HG02623 (cell line): ENCODE data around the gene TIAM2.

Experiments used
- ATAC-seq: cut with Tn5 transposase; IDR thresholded peaks from one replicate; pipeline ENCODE4 v1.9.1; 2021; ENCODE audit warnings: moderate library complexity; ENCODE audit not compliant: unreplicated experiment

The TIAM2 gene

GRCh38 chr6:155055729-155056128, 60.6 kb downstream of the TIAM2 start:
- no peak for ATAC-seq

DNA sequence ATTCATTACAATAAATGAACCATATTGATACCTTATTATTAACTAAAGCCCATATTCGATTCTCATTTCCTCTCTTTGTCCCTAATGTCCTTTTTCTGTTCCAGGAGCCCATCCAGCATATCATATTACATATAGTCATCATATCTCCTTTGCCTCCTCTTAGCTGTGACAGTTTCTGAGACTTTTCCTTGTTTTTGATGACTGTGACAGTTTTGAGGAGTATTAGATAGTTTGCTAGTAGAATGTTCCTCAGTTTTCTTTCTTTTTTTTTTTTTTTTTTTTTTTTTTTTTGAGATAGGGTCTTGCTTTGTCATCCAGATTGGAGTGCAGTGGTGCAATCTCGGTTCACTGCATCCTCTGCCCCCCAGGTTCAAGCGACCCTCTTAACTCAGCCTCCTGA, 61.6 kb downstream of the TIAM2 start:
- no peak for ATAC-seq

GRCh38 chr6:155061381-155061780, 66.3 kb downstream of the TIAM2 start:
- no peak for ATAC-seq

DNA sequence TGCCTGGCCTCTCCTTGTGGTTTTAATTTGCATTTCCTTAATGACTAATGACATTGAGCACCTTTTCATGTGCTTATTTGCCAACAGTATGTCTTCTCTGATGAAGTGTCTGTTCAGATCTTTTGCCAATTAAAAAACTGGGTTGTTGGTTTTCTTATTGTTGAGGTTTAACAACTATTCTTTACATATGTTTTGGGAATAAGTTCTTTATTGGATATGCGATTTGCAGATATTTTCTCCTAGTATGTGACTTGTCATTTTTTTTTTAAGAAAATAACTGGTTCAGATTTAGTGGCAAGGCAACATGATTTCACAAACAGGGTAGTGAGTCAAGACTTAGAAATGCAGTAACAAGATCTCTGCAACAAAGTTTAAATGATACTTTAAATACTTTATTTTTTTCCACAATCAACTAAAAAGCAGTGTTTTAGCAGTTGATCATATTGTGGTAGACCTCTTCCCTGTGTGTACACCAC, 67.8 kb downstream of the TIAM2 start:
- no peak for ATAC-seq

- ATAC-seq: no peak
These were observed 69.2 kb downstream of the TIAM2 start for GRCh38 chr6:155064303-155064702.

GRCh38 chr6:155066361-155066760, 71.2 kb downstream of the TIAM2 start:
- no peak for ATAC-seq

GRCh38 chr6:155066921-155067680, 72.0 kb downstream of the TIAM2 start:
- no peak for ATAC-seq

GRCh38 chr6:155067956-155068615, 73.0 kb downstream of the TIAM2 start:
- ATAC-seq: no peak

DNA sequence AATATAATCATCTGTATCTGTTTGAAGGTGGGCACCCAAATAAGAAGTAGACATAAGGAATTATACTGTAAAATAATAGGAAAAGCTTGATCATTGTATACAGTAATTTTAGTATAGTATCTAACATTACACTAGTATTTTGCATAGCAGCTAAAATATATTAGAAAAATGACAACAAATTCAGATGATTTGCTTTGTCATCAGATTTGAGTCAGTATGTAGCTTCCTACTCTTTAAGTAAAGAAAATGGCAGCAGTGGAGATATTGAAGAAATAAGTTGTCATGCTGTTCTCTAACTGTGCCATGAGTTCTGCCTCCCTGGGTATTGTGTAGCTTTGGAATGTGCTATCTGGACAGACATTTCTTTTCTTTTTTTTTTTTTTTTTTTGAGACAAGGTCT, 74.4 kb downstream of the TIAM2 start:
- no peak for ATAC-seq

GRCh38 chr6:155075930-155076695, 81.0 kb downstream of the TIAM2 start:
- ATAC-seq: no peak

DNA sequence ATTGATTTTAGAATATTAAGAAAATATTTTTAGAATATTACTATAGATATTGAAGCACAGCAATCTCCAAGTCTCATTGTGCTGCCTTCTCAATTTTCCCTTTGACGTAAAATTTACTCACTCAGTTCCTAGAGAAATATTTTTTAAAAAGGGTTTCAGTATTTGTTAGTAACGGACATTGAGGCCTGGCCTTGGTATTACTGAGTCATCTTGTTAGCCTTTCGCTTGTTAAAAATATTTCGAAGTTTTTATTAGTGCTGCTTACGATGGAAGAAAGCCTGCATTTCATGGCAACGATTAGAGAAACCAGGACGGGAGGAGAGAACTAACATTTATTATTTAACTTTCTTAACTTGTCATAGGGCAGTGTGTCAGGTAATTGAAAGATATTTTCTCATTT, 82.2 kb downstream of the TIAM2 start:
- ATAC-seq: no peak

DNA sequence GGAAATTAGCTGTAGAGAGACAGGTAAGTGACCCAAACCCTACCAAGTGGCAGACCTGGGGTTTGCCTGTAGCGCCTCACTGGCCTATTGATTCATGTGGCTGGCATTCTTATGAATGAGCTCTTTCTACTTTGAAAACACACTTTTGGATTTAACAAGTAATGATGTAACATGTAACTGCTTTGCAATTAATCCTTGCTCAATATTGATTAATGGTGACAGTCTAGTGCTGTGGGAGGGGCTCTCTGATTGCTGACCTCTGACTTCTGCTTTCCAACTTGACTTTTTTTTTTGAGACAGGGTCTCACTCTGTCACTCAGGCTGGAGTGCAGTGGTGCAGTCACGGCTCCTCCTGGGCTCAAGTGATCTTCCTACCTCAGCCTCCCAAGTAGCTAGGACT, 82.7 kb downstream of the TIAM2 start:
- no peak for ATAC-seq

DNA sequence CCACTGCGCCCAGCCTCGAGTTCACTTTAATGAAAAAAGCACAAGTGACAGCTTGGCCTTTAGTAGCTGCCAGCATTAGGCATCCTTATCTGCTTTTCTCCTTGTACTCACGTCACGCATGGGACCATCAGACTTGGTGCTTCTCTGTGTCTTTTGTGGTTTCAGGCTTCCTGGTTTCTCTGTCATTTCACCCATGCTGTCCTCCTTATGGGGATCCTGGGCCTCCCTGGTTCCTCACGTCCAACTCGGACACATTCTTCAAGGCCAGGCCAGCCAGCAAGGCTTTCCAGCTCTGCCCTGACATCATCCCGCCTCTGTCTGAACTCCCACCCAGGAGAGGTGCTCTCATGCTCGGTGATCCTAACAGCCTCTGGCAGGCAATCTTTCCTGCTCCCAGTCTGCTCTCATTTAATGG, 83.2 kb downstream of the TIAM2 start:
- ATAC-seq: no peak

DNA sequence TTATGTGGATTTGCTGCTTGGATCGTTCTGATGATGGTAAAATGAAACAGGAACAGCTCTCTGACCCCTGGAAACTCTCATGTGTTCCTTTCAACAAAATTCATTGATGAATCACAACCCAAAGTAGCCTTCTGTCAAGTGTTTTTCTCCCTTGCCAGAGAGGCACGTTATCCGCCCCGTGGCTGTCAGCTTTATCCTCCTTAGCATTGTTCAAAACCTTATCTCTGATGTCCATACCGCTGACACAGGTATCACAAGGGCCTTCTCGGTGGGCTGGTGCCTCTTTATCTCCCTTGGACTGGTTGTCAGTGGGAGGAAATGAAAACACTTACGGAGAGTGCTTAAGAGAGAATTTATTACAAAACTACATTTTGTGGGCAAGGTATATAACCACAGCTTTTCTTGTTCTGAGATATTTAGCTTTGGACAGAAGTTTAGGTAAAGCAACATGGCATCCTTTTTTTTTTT, 84.9 kb downstream of the TIAM2 start:
- peak; percentile 45 for ATAC-seq

DNA sequence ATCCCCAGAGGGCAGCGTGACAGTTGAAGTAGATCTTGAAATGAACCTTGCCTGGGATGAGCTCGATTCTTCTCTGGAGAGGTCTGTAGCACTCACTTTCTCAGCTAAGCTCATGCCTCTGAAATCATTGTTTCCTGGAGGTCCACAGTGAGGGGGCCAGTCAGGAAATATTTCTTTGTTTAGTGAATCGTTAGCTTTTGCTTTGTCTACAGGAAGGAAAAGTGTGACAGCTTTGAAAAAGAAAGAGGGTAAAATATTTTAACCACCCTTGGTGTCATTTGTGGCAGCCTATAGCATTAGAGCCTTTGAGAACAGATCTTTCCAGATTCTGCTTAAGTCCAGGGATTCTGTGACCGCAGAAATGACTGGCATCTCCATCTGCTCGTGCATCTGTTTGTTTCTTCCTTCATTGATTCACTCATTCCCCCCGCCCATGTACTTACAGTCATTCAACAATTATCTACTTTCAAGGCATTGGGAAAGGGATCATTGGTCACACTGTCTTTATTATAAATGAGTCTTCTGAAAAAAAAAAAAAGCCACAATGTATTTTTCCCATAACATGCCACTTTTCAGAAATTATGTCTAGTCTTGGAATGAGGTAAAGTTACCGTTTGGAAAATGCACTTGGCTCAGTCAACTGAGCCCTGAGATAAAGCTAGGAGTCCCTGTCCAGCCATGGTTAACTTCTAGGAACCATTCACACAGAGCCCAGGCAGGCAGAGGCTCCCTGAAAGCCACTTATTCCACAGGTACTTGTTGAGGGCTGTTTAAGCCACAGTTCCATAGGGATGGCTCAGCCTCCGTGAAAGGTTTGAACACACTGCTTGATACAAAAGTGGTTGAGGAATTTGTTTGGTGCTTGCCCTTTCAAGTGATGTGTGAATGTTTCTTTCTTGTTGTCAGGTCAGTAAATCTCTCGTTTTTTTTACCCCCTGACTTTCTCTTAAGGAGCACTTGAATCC, 86.0 kb downstream of the TIAM2 start:
- ATAC-seq: no peak

GRCh38 chr6:155084431-155085123, 89.5 kb downstream of the TIAM2 start:
- ATAC-seq: no peak

- no peak for ATAC-seq
These were observed 90.6 kb downstream of the TIAM2 start for GRCh38 chr6:155085582-155086257.

DNA sequence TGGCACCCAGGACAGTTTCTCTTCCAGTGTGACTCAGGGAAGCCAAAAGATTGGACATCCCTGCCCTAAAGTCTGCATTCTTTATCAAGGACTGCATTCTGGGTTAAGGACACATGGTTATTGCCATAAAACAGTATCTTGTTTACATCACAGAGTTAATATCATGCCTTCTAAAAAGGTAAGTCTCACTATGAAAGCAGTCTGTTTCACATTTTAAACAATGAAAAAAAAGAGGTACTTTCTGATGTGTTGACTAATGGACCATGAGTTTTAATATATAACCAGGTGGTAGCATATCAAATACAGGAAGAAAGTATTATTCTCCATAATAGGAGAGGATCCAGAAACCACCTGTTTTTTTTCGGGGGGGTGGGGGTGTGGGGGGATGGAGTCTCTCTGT, 93.7 kb downstream of the TIAM2 start:
- ATAC-seq: no peak

GRCh38 chr6:155089746-155090145, 94.6 kb downstream of the TIAM2 start:
- ATAC-seq: no peak
